Prostate gland (tissue), 2 donors: ENCODE results near the gene NAALADL2.

Experiments used
- POLR2A ChIP-seq: fragments of 450-650 bp; IDR thresholded peaks from one replicate; pipeline ENCODE4 v1.6.1; 2016; ENCODE audit warnings: antibody characterized with exemption, mild to moderate bottlenecking
- POLR2AphosphoS5 ChIP-seq: sonication (generic); formaldehyde crosslinking; IDR thresholded peaks from one replicate; pipeline ENCODE4 v1.6.1; 2017; ENCODE audit warnings: antibody characterized with exemption
- TF ChIP-seq, protein P1 (sequence below), 4 experiments: fragments of 200-600 bp in 2 of 4; fragments of 450-650 bp in 2 of 4; sonication (generic) in 2 of 4; IDR thresholded peaks; 1 replicate in 3 of 4; 2 replicates in 1 of 4; pipeline ENCODE4 v1.5.1; 2016 to 2019; ENCODE audit warnings: antibody characterized with exemption in 4 of 4, mild to moderate bottlenecking in 2 of 4, moderate library complexity in 2 of 4

- TF ChIP-seq, protein P1, sequence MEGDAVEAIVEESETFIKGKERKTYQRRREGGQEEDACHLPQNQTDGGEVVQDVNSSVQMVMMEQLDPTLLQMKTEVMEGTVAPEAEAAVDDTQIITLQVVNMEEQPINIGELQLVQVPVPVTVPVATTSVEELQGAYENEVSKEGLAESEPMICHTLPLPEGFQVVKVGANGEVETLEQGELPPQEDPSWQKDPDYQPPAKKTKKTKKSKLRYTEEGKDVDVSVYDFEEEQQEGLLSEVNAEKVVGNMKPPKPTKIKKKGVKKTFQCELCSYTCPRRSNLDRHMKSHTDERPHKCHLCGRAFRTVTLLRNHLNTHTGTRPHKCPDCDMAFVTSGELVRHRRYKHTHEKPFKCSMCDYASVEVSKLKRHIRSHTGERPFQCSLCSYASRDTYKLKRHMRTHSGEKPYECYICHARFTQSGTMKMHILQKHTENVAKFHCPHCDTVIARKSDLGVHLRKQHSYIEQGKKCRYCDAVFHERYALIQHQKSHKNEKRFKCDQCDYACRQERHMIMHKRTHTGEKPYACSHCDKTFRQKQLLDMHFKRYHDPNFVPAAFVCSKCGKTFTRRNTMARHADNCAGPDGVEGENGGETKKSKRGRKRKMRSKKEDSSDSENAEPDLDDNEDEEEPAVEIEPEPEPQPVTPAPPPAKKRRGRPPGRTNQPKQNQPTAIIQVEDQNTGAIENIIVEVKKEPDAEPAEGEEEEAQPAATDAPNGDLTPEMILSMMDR (IDR thresholded peaks at IDR 0.05) = no peak
- no peak for TF ChIP-seq POLR2AphosphoS5
- no peak for TF ChIP-seq POLR2A
Observed at GRCh38 chr3:175356899-175357324, 497.8 kb downstream of the NAALADL2 start.
